ENCODE results near the gene MTMR2.

The MTMR2 gene

DNA sequence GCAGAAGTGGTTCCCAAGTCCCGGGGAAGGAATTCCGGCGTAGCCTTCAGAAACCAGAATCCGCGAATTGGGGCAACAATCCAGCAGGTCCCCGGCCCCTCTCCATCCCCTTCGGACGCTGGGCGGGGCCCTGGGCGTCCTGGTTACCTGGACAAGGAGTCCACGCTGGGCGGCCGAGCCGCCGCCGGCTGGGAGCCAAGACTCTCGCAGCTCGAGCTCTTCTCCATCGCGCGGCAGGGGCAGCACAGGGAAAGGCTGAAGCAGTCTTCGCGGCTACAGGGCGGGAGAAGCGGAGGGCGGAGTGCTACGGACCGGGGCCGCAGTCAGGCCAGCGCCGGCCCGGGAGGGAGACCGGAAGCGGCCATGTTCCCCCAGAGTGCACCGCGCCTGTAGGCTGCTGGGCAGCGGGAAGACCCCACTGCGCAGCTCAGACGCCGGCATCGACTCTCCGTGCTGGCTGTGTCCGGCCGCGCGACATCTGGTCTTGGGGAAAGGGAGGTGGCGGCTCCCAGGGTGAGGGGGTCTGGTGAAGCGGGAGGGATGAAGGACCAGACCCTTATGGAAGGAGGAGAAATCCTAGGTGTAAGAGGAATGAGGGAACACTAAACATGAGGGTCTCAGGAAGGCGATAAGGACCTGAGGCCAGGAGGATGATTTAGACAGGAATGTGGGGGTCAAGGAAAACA lies at the start of gene MTMR2:
Gene MTMR2, minus strand, starts transcription at position 380 of the 686 bp plus-strand sequence. Its CDS starts 153 bp downstream, at position 227.
- DNase-seq (ENCODE audit: extremely low read depth in 1 of 2, low read depth in 1 of 2) = peak; percentile 36 to 45

DNA sequence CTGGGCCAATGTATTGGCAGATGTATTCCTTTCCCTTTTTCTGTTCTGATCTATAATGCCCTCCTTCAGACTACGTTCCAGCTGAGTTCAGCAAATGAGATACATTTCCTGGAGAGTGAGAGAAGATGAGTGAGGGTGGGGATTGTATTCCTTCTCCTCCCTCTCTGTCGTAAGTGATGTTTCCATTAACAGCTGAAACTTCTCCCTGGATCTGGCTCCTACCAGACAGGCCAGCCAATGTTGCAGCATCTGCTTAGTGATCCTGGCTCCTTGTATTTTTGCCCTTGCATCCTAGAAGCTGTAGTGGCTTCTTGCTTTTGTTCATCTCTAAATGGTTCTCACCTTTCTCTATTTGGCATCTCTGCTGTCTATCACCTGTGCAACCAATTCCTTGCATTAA lies 48.2 kb upstream of the MTMR2 start:
- no peak for DNase-seq (ENCODE audit: extremely low read depth in 1 of 2, low read depth in 1 of 2)

DNA sequence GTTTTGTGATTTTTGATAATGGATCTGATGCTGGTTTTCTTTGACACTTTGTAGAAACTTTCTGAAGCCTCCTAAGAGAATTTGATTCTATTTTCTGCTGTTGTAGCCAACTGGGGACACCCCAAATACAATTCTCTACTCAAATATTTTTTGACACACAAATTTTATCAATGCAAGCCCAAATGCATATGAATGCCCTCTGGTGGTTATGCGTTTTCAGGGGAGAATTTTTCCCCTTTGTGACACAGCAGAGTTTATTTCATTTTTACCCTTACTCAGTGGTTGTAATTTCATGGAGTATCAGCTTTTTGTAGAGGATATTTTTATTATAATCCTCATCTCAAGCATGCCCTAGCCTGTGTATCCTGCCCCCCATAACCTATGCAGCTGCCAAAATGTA lies 44.7 kb upstream of the MTMR2 start:
- DNase-seq (ENCODE audit: extremely low read depth in 1 of 2, low read depth in 1 of 2) = no peak

DNA sequence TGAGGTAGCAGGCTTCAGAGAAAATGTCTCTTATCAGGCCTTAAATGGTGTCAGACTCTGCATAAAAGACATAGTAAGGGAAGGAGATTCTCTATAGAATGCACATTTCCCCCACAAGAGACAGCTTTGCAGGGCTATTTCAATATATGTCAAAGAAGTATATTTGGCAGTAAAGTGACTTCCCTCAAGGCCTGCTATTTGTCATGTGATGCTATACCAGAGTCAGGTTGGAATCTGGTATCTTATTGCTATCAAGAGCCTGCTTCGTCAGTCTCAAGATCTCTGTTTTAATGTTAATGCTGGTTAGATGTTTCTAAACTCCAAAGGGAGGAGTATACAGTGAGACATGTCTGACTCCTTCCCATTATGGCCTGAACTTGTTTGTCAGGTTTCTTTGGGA lies 40.4 kb upstream of the MTMR2 start:
- no peak for DNase-seq (ENCODE audit: extremely low read depth in 1 of 2, low read depth in 1 of 2)

DNA sequence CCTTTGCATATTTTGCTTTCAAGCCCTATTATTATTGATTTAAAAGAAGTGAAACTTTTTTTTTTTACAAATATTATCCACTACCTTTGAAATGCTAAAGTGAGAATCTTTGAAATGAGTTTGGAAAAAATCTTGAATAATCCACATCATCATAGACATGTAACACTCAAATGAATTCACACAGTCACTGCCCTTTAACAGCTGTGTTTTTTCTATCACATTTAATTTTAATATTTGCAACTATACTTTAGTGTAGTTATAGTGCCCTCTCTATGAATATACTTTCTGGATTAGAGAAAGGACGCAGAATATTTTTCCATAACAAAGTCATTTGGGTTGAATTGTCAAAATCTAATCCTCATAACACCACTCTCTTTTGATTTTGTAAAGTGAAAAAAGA lies 37.9 kb upstream of the MTMR2 start:
- DNase-seq (ENCODE audit: extremely low read depth in 1 of 2, low read depth in 1 of 2) = no peak

DNA sequence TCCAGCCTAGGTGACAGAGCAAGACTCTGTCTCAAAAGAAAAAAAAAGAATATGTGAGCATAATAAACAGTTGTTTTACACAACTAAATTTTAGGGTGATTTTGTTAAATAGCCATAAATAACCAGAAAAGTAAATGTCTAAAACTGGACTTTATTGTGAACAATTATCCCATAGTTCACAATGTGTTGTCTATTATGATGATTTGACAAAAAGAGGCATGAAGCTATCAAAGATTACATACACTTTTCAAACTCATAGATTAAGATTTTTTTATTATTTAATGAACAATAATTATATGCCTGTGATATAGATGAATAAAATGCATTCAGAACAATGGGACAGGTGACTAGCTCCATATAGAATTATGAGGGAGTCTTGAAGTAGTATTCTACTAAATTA lies 27.0 kb upstream of the MTMR2 start:
- DNase-seq (ENCODE audit: extremely low read depth in 1 of 2, low read depth in 1 of 2) = no peak

DNA sequence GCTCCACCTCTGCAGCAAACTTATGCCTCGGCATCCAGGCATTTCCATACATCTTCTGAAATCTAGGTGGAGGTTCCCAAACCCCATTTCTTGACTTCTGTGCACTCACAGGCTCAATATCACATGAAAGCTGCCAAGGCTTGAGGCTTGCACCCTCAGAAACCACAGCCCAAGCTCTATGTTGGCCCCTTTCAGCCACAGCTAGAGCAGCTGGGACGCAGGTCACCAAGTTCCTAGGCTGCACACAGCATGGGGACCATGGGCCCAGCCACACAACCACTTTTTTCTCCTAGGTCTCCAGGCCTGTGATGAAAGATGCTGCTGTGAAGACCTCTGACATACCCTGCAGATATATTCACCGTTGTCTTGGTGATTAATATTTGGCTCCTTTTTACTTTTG lies 24.7 kb upstream of the MTMR2 start:
- DNase-seq (ENCODE audit: extremely low read depth in 1 of 2, low read depth in 1 of 2) = no peak

DNA sequence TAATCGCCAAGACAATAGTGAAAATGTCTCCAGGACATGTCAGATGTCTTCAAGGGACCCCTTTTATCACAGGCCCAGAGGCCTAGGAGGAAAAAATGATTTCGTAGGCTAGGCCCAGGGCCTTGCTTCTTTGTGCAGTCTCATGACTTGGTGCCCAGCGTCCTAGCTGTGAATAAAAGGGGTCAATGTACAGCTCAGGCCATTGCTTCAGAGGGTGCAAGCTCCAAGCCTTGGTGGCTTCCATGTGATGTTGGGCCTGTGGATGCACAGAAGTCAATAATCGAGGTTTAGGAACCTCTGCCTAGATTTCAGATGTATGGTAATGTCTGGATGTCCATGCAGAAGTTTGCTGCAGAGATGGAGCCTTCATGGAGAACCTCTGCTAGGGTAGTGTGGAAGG lies 20.7 kb upstream of the MTMR2 start:
- no peak for DNase-seq (ENCODE audit: extremely low read depth in 1 of 2, low read depth in 1 of 2)

DNA sequence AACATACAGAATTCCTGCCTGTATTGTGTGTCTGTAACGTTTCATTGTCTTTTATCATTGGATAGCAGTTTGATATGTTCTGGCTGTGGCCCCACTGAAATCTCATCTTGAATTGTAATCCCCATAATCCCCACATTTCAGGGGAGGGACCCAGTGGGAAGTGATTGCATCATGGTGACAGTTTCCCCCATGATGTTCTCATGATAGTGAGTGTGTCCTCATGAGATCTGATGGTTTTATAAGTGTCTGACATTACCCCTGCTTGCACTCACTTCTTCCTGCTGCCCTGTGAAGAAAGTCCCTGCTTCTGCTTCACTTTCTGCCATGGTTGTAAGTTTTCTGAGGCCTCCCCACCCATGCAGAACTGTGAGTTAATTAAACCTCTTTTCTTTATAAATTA lies 19.6 kb upstream of the MTMR2 start:
- DNase-seq (ENCODE audit: extremely low read depth in 1 of 2, low read depth in 1 of 2) = no peak

DNA sequence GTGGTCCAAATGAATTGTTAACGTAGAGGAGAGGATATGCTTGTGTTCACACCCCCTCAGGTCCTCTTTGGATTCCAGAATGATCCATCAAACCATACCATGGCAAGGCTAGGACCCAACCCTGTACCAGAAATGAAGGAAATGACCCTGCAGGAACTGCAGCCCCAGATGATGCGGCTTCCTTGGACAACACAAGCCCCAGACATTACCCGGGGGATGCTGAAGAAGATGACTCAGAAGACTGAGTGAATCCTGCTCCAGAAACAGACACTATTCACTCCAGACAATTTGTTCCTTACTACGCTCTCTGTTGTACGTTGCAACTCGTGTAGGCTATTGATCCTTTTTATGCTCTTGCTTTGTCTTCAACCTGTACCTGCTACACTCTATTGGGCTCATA lies 15.2 kb upstream of the MTMR2 start:
- DNase-seq (ENCODE audit: extremely low read depth in 1 of 2, low read depth in 1 of 2) = no peak

DNA sequence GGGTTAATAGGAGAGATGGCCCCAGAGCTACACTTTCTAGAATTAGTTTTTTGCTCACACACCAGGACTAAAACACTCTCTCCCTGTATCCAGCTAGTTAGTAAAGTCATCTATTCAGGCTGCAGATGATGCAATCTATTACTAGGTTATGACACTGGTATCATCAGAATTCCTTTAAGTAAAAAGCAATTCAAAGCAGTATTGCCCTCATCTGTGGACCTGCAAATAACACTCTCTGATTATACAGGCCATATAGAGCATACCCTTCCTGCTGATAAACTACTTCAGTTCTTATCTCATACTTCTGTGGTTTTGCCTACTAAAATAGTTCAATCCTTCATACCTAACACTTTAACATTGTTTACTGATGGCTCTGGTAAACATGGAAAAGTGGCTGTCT lies 13.5 kb upstream of the MTMR2 start:
- DNase-seq (ENCODE audit: extremely low read depth in 1 of 2, low read depth in 1 of 2) = no peak

DNA sequence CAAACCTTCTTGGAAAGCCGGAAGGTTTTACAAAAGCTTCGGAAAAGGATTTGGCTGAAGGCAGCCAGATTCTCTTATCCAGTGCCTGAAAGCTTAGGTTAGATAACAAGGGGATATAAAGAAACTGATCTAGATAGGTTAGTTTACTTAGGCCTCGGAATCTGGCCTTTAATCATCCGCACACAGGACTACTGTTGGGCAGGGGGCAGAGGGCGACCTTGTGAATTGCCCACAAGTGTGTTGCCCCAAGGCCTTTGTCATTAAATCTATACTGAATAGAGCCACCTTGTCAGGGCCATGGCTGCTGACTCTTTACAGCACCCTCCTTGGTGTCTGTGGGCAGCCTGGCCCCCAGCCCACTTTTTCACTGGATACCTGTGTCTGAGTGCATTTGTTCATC lies 9.7 kb upstream of the MTMR2 start:
- DNase-seq (ENCODE audit: extremely low read depth in 1 of 2, low read depth in 1 of 2) = no peak

DNA sequence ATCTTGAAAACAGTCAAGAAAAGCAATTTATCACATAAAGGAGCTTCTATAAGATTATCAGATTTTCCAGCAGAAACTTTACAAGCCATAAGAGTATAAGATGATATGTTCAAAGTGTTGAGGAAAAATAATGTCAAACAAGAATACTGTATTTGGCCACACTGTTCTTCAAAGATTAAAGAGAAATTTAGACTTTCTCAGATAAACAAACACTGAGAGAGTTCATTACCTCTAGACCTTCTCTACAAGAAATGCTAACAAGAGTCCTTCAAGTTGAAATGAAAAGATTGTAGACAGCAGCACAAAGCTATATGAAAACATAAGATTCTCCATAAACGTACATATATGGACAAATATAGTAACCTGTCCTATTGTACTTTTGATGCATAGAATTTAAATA lies 8.0 kb upstream of the MTMR2 start:
- DNase-seq (ENCODE audit: extremely low read depth in 1 of 2, low read depth in 1 of 2) = no peak

DNA sequence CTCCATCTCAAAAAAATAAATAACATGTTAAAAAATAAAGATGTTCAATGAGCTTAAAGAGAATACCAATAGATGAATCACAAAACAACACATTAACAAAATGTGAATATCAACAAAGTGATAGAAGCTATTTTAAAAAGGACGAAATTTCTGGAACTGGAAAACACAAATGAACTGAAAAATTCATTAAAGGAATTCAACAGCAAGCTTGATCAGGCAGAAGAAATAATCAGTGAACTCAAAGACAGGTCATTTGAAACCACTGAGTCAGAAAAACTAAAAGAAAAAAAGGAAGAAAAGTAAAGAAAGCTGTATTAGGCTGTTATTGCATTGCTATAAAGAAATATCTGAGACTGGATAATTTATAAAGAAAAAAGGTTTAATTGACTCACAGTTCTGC lies 7.0 kb upstream of the MTMR2 start:
- no peak for DNase-seq (ENCODE audit: extremely low read depth in 1 of 2, low read depth in 1 of 2)

DNA sequence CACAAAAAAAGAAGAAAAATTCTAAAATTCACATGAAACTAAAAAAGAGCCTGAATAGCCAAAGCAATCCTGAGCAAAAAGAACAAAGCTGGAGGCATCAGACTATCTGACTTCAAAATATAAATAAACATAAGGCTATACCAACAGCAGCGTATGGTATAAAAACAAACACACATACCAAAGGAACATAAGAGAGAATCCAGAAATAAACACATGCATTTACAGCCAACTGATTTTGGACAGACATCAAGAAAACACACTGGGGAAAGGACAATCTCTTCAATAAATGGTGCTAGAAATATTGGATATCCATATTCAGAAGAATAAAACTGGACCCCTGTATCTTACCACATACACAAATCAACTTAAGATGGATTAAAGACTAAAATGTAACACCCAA lies 2.8 kb upstream of the MTMR2 start:
- no peak for DNase-seq (ENCODE audit: extremely low read depth in 1 of 2, low read depth in 1 of 2)

DNA sequence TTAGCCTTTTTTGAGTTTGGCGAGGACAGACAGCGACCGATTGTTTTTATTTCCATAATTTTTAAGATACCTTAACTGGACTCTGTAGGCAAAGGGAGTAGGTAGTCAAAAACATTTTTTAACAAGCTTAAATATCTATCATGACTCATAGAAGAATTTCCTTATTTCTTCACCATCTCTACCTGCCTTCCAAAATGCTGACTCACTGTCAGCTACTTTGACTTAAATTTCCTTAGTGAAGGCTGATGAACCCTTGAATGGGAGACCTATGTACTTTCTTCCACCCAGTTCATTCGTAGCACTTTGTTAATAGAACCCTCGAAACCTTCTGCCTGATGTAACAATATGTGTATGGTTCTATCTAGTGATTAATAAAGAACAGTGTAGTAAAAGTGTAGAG lies 1.1 kb upstream of the MTMR2 start:
- no peak for DNase-seq (ENCODE audit: extremely low read depth in 1 of 2, low read depth in 1 of 2)

DNA sequence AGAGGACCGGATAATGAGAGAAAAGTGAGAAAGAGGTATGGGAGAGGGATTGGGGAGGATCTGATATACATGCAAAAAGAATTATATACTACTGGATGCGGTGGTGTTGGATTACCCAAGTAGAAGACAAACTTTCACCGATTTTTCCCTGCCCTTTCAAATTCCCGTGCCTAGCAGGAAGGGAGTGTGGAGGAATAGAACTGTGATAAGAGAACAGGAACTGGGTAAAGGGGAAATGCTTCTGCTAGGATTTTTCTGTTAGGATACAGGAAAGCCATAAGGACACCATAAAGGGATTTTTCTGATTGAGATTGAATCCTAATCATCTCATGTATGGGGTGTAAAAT lies 480 bp upstream of the MTMR2 start:
- DNase-seq (ENCODE audit: extremely low read depth in 1 of 2, low read depth in 1 of 2) = no peak

DNA sequence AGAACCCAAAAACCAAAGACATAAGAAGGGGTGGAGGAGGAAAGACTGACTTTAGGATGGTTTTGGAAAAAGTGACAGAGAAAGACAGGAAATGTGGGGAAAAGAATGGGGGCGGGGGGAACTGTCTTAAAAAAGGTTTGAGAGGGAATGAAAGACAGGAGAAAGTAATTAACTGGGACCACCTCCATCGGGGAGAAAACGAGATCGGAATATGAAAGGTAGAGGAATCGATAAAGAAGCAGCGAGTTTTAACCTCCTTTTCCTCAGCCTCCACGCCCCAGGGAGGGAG lies 524 bp downstream of the MTMR2 start:
- no peak for DNase-seq (ENCODE audit: extremely low read depth in 1 of 2, low read depth in 1 of 2)

DNA sequence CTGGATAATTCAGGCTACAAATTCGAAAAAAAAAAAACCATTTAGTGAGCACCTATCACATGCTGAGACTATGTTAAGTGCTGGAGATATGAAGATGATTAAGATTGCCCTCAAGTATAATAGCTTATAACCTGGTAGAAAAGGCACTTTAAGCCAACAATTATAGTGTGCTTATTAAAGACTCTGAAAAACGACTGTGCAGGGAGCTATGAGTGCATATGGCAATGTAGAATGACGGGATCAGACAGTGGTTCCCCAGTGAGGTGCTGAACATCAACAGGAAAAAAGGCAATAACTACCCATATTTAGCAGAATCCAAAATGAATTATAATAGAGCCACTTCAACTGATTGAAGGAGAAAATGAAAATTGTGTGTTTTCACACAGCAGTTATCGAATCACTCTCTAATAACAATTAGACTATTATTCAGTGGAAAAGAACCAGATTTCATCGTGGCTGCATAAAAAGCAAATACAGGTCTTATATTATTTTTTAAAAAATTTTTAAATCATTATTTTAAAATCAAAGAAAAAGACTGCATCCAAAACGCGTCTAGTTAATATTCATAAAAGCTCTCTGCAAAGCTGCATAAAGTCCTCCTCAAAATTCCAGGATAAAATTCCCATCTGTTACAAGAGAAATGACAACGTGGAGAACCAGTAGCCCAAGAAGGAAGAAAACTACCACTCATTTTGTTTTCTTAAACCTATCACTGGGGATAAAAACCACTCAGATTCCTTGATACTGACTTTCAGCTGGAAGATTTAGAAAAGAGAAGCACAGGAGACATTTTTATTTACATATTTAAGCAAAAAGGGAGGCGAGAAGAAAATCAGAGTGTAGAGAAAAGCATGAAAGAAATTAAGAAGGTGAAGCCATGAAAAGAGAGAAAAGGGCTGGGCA lies 1.1 kb downstream of the MTMR2 start:
- no peak for DNase-seq (ENCODE audit: extremely low read depth in 1 of 2, low read depth in 1 of 2)

DNA sequence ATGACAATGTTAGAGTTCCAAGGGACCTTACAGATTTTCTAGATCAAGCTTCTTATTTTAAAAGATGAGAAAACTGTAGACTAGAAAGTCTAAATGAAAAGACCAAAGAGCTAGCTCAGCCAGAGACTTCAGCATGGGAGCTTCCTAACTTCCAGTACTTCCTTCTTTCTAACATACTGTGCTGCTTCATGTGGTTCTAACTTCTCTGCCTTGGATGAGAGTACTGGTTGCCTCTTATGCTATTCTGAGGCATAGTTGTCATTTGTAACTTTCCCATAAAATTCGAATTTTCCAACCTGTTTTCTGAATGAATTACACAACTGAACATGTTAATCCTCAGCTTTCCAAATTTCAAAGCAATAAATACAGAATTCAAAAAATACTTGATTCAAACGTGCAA lies 1.8 kb downstream of the MTMR2 start:
- no peak for DNase-seq (ENCODE audit: extremely low read depth in 1 of 2, low read depth in 1 of 2)

DNA sequence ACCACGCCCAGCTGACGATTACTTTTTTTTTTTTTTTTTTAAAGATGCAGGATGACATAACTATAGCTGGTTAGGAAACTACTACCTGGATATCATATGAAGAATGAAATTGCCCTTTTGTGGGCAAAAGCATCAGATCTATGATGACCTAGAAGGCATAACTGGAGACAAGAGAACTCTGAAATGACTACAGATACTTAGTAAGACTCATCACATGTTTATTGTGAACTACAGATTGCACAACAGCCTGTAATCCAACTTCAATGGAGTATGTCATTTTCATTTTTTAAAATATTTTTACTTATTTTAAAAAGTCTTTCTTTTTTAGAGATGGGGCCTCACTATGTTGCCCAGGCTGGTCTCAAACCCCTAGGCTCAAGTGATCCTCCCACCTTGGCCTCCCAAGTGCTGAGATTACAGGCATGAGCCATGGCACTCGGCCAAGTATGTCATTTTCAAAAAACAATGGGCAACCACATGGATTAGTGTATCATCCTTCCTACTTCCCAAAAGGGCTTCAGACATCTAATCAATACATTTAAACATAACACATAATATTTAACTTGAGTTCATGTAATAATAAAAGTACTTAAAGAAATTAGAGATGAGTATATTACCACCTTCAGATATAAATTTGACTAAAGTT lies 3.3 kb downstream of the MTMR2 start:
- DNase-seq (ENCODE audit: extremely low read depth in 1 of 2, low read depth in 1 of 2) = no peak

DNA sequence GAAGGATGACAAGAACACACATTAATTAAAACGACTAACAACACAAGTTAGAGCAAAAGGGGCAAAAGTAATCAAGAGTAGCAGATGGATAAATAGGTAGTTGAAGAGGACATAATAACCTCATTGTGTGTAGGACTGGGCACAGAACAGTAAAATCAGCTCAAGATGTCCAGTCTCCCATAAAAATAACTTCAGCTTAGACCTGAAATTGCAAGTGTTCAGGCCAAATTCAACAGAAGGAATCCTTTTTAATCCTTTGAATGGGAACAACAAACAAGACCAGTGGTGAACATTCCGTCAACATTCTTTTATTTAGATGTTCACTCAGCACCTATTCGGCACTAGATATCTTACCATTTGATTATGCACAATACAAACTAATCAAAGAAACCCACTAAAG lies 4.4 kb downstream of the MTMR2 start:
- DNase-seq (ENCODE audit: extremely low read depth in 1 of 2, low read depth in 1 of 2) = no peak
